Neutrophil (primary cell): ENCODE results near the gene SORBS1.

ENCODE experiments used
- H3K27ac ChIP-seq: fragments of 200-600 bp; sonication (generic); 2 replicates; pipeline ENCODE4 v1.5.1; 2016; ENCODE audit warnings: mild to moderate bottlenecking, moderate library complexity
- H3K27me3 ChIP-seq: fragments of 200-600 bp; sonication (generic); 2 replicates; pipeline ENCODE4 v1.6.0; 2016; ENCODE audit warnings: mild to moderate bottlenecking
- H3K36me3 ChIP-seq: fragments of 200-600 bp; sonication (generic); 2 replicates; pipeline ENCODE4 v1.5.1; 2017
- H3K4me1 ChIP-seq, 2 experiments: fragments of 200-600 bp in 1 of 2; sonication (generic) in 1 of 2; 1 replicate in 1 of 2; 2 replicates in 1 of 2; pipeline versions ENCODE4 v1.5.1 to v1.6.1; 2013 to 2016; ENCODE audit warnings: low read depth in 1 of 2, low read length in 1 of 2, mild to moderate bottlenecking in 1 of 2, moderate library complexity in 1 of 2; ENCODE audit not compliant: control insufficient read depth in 1 of 2, insufficient read depth in 1 of 2
- H3K4me3 ChIP-seq, 2 experiments: fragments of 200-600 bp in 1 of 2; sonication (generic) in 1 of 2; 1 replicate in 1 of 2; 2 replicates in 1 of 2; pipeline ENCODE4 v1.5.1; 2013 to 2016; ENCODE audit warnings: low read depth in 1 of 2, low read length in 1 of 2, mild to moderate bottlenecking in 1 of 2, moderate library complexity in 1 of 2
- H3K9me3 ChIP-seq: fragments of 200-600 bp; sonication (generic); 2 replicates; pipeline ENCODE4 v1.5.1; 2016
- CTCF ChIP-seq: fragments of 200-600 bp; sonication (generic); IDR thresholded peaks from 2 replicates; pipeline ENCODE4 v1.5.1; 2016; ENCODE audit warnings: antibody characterized with exemption

The SORBS1 gene

DNA sequence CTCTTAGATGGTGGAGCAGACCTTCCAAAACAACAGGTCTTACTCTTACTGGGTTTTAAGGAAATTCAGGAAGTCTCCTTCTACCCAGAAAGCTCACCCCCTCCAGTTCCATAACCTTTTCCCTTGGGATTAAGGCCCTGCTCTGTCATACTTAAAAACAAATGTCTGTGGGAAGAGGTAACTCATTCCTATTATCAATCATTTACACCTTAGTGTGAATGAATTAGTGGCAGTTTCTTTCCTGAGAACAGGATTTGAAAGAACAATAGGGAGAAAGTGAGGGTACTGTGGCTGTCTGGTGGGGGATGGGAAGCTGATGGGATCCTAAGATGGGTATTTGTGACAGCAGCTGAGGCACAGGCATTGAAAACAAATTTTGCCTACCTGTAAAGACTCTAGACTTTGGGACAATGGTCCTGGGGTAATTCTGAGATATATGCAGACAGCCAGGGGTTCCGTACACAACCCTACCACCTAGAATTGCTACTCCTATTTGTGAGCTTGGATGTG, 248.1 kb downstream of the SORBS1 start:
- H3K36me3 ChIP-seq: no peaks in the 10 kb centered on the region
- no peak for TF ChIP-seq CTCF

DNA sequence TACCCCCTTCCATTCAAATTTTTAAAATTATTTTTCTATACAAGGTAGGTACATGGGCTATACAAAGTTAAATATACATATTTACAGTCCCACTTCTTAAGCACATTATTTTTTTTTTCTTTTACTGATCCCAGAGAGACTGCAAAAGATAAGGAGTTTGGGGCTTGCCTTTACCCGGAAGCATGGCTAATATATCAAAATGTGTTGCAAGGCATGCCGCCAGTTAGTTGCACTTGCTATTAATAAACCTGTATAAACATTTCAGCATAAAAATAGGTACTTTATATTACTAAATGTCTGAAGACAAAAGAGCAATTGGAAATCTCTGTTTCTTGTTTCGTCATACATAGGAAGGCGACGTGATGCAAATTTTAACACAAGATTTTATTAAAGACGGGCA, 248.9 kb downstream of the SORBS1 start:
- no peak overlapping the region for H3K27ac ChIP-seq

More for the DNA sequence above, 248.1 kb downstream of the SORBS1 start:
- no peaks in the 10 kb centered on the region for H3K4me1 ChIP-seq
- H3K27ac ChIP-seq: no peak overlapping the region
- H3K9me3 ChIP-seq: no peaks in the 10 kb centered on the region
- H3K4me3 ChIP-seq: no peak overlapping the region
- peaks cover 35% of the 10 kb centered on the region for H3K27me3 ChIP-seq

DNA sequence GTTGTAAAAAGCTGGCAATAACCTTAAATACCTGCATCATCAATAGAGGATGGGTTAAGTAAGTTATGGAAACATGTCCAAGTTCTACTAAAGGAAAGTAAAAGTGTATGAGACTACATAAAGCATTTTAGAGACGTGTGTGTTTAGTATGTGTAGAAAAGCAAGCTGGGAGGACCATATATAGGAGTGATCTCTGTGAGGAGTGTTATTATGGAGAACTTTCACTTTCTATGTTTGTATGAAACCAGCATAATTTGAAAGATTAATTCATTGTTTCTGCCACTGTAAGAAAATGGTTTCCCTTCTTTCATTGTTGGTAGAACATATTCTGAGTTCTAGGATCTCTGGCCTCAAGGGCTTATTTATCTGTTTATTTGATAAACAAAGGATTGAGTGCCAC, 251.2 kb downstream of the SORBS1 start:
- Histone ChIP-seq H3K4me3 (no peak overlapping the region), H3K4me1 (no peaks in the 10 kb centered on the region), H3K27ac (no peak overlapping the region), H3K36me3 (no peaks in the 10 kb centered on the region), H3K27me3 (peaks cover 35% of the 10 kb centered on the region), H3K9me3 (no peaks in the 10 kb centered on the region)
- TF ChIP-seq CTCF: no peak

More for the DNA sequence above, 248.9 kb downstream of the SORBS1 start:
- Histone ChIP-seq H3K27me3 (peaks cover 35% of the 10 kb centered on the region), H3K4me1 (no peaks in the 10 kb centered on the region), H3K9me3 (no peaks in the 10 kb centered on the region), H3K36me3 (no peaks in the 10 kb centered on the region), H3K4me3 (no peak overlapping the region)
- no peak for TF ChIP-seq CTCF

GRCh38 chr10:95308389-95309302, 252.5 kb downstream of the SORBS1 start:
- peaks cover 26% of the 10 kb centered on the region for H3K27me3 ChIP-seq
- no peak for TF ChIP-seq CTCF
- H3K4me3 ChIP-seq: no peak overlapping the region
- no peaks in the 10 kb centered on the region for H3K36me3 ChIP-seq
- H3K9me3 ChIP-seq: no peaks in the 10 kb centered on the region
- H3K4me1 ChIP-seq: no peaks in the 10 kb centered on the region
- no peak overlapping the region for H3K27ac ChIP-seq

GRCh38 chr10:95306851-95307250, 254.3 kb downstream of the SORBS1 start:
- no peaks in the 10 kb centered on the region for H3K9me3 ChIP-seq
- H3K27me3 ChIP-seq: peaks cover 8% of the 10 kb centered on the region
- TF ChIP-seq CTCF: no peak
- no peak overlapping the region for H3K27ac ChIP-seq
- H3K4me3 ChIP-seq: no peak overlapping the region
- no peaks in the 10 kb centered on the region for H3K36me3 ChIP-seq
- no peaks in the 10 kb centered on the region for H3K4me1 ChIP-seq
